ENCODE results near the gene EXPH5. TPM values are rescaled to one million over a fixed set of nuclear protein-coding genes. Genes with fewer than 3 reads are reported as not detected.

EXPH5 gene
- total and polyA plus RNA-seq, 2 donors (not counting 1 experiment from before 2014, with no cell fraction given), result 0.12 to 0.37 TPM

DNA sequence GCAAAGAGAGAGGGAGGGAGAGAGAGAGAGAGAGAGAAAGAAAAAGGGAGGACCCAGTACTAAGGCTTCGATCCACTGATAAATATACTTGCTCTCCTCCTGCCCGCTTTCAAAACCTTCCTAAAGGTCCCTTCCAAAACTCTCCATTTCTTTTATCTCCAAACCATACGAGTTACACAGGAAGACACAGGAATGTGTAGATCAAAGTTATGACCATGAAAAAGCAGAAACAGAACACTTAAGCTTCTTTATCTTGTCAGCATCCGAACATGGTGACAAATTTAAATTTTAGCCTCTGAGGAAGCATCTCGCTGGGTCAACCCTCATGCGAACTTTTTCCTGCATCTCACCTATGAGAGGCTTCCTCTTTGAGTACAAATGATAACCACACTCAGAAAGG lies 66.2 kb downstream of the EXPH5 start:
- H3K4me3 Mint-ChIP-seq, result no peak overlapping the region
- CTCF ChIA-PET, result no interaction called here
- Histone ChIP-seq H3K27me3 (replicated peaks in 1 of 4; ENCODE audit: control extremely low read depth in 1 of 4, control insufficient read depth in 3 of 4, insufficient read depth in 4 of 4, low read length in 3 of 4) (no peaks in the 10 kb centered on the region), H3K4me1 (ENCODE audit: control insufficient read depth in 2 of 2, insufficient read depth in 2 of 2, low read length in 2 of 2) (no peaks in the 10 kb centered on the region), H4K20me1 (ENCODE audit: control insufficient read depth, insufficient read depth, low read length, poor library complexity, severe bottlenecking) (no peaks in the 10 kb centered on the region), H3K36me3 (replicated peaks in 1 of 2; ENCODE audit: control extremely low read depth in 1 of 2, control insufficient read depth in 1 of 2, extremely low read depth in 1 of 2, insufficient read depth in 2 of 2, low read length in 1 of 2) (no peaks in the 10 kb centered on the region), H3K27ac (ENCODE audit: low read length in 2 of 2) (no peak overlapping the region), H3K4me2 (replicated peaks; ENCODE audit: low read depth, low read length, poor library complexity, severe bottlenecking) (no peak overlapping the region), H3K79me2 (ENCODE audit: control insufficient read depth, insufficient read depth, low read length) (no peaks in the 10 kb centered on the region), H3K9me3 (ENCODE audit: control extremely low read depth in 1 of 3, control insufficient read depth in 2 of 3, insufficient read depth in 1 of 3, low read length in 2 of 3) (no peaks in the 10 kb centered on the region), H3K4me3 (ENCODE audit: control extremely low read depth in 1 of 5, extremely low read depth in 1 of 5, insufficient read depth in 1 of 5, low read depth in 2 of 5, low read length in 4 of 5) (no peak overlapping the region), H2AFZ (ENCODE audit: insufficient read depth, low read depth, low read length, poor library complexity, severe bottlenecking) (no peak overlapping the region), H3K9ac (ENCODE audit: low read length) (no peak overlapping the region)
- WGBS (ENCODE audit: insufficient coverage), result 100% methylated on average over 3 of the region's 6 CpGs
- ATAC-seq (ENCODE audit: low read depth) (no peak), DNase-seq (no peak)
- H3K4me1 Mint-ChIP-seq, result no peaks in the 10 kb centered on the region
- peaks cover 15% of the 10 kb centered on the region for H3K27me3 Mint-ChIP-seq
- TF ChIP-seq EZH2 (IDR thresholded peaks at IDR 0.05; ENCODE audit: borderline replicate concordance, insufficient read depth, low read depth, low read length, poor library complexity, severe bottlenecking) (no peak), CTCF (IDR thresholded peaks at IDR 0.05) (no peak)
- intact Hi-C loops (cut with micrococcal nuclease), result no loop called here
- no peaks in the 10 kb centered on the region for H3K9me3 Mint-ChIP-seq (ENCODE audit: insufficient read depth)
- POLR2A ChIA-PET, result no interaction called here
- no peak overlapping the region for H3K27ac Mint-ChIP-seq

DNA sequence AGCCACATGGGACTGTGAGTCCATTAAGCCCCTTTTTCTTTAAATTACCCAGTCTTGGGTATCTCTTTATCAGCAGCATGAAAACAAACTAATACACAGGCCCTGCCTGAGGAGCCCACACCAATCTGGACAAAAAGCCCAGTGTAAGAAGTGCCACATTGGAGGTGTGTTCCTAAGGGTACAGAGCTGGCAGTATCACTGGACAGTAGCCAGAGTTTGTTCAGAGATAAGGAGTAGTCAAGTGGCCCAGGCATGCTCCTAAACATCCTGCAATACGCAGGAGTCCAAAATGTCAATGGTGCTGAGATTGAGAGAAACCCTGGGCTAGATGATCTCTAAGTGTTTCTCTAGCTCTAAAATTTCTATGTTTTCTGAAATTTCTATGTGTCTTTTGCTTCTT lies 68.4 kb downstream of the EXPH5 start:
- POLR2A ChIA-PET, result no interaction called here
- H3K4me3 ChIP-seq (ENCODE audit: control extremely low read depth in 1 of 5, extremely low read depth in 1 of 5, insufficient read depth in 1 of 5, low read depth in 2 of 5, low read length in 4 of 5), result no peak overlapping the region

More for the DNA sequence above, 68.4 kb downstream of the EXPH5 start:
- ATAC-seq (ENCODE audit: low read depth) (no peak), DNase-seq (no peak)
- H3K27me3 ChIP-seq (replicated peaks in 1 of 4; ENCODE audit: control extremely low read depth in 1 of 4, control insufficient read depth in 3 of 4, insufficient read depth in 4 of 4, low read length in 3 of 4), result no peaks in the 10 kb centered on the region
- no peaks in the 10 kb centered on the region for H4K20me1 ChIP-seq (ENCODE audit: control insufficient read depth, insufficient read depth, low read length, poor library complexity, severe bottlenecking)
- H3K36me3 ChIP-seq (replicated peaks in 1 of 2; ENCODE audit: control extremely low read depth in 1 of 2, control insufficient read depth in 1 of 2, extremely low read depth in 1 of 2, insufficient read depth in 2 of 2, low read length in 1 of 2), result no peaks in the 10 kb centered on the region
- Mint-ChIP-seq H3K27me3 (peaks cover 23% of the 10 kb centered on the region), H3K9me3 (ENCODE audit: insufficient read depth) (no peaks in the 10 kb centered on the region), H3K27ac (no peak overlapping the region), H3K4me1 (no peaks in the 10 kb centered on the region), H3K4me3 (no peak overlapping the region)
- H3K9ac ChIP-seq (ENCODE audit: low read length), result no peak overlapping the region
- no peak overlapping the region for H3K4me2 ChIP-seq (replicated peaks; ENCODE audit: low read depth, low read length, poor library complexity, severe bottlenecking)
- no peaks in the 10 kb centered on the region for H3K4me1 ChIP-seq (ENCODE audit: control insufficient read depth in 2 of 2, insufficient read depth in 2 of 2, low read length in 2 of 2)
- intact Hi-C loops (cut with micrococcal nuclease), result no loop called here
- no peaks in the 10 kb centered on the region for H3K79me2 ChIP-seq (ENCODE audit: control insufficient read depth, insufficient read depth, low read length)
- peaks cover 0 to 2% (median 0%) of the 10 kb centered on the region in 3 donors for H3K9me3 ChIP-seq (ENCODE audit: control extremely low read depth in 1 of 3, control insufficient read depth in 2 of 3, insufficient read depth in 1 of 3, low read length in 2 of 3)
- WGBS (ENCODE audit: insufficient coverage), result no CpG with 5 or more reads among the region's 1 CpG
- H3K27ac ChIP-seq (ENCODE audit: low read length in 2 of 2), result no peak overlapping the region
- TF ChIP-seq CTCF (IDR thresholded peaks at IDR 0.05) (no peak), EZH2 (IDR thresholded peaks at IDR 0.05; ENCODE audit: borderline replicate concordance, insufficient read depth, low read depth, low read length, poor library complexity, severe bottlenecking) (no peak)
- no peak overlapping the region for H2AFZ ChIP-seq (ENCODE audit: insufficient read depth, low read depth, low read length, poor library complexity, severe bottlenecking)
- CTCF ChIA-PET, result interaction anchor here (0.7 kb wide), 1 partner anchor 139 kb away, joined by 3 read pairs; no protein-coding TSS in a partner anchor
